Lower lobe of right lung (tissue), 2 donors: ENCODE measurements around the gene EYA3. TPM values are rescaled to one million over a fixed set of nuclear protein-coding genes. Genes with fewer than 3 reads are reported as not detected.

Experiments
- ATAC-seq, 2 donors: fragments of 200-7000 bp; cut with Tn5 transposase; one replicate each; pipeline ENCODE4 v1.9.1; 2020 to 2022; ENCODE audit warnings: mild to moderate bottlenecking in 2 of 2, moderate library complexity in 2 of 2
- DNase-seq: peaks from one replicate; pipeline ENCODE4 v3.0.0-alpha.2; 2020
- H3K27ac ChIP-seq: fragments of 200-600 bp; one replicate; pipeline ENCODE4 v1.8.0; 2022
- H3K27me3 ChIP-seq: fragments of 200-600 bp; one replicate; pipeline ENCODE4 v1.8.0; 2022; ENCODE audit warnings: low read depth
- H3K36me3 ChIP-seq: fragments of 200-600 bp; one replicate; pipeline ENCODE4 v1.8.0; 2022; ENCODE audit warnings: mild to moderate bottlenecking
- H3K4me1 ChIP-seq: fragments of 200-600 bp; one replicate; pipeline ENCODE4 v1.8.0; 2022
- H3K4me3 ChIP-seq: fragments of 200-600 bp; one replicate; pipeline ENCODE4 v1.8.0; 2022; ENCODE audit warnings: mild to moderate bottlenecking
- H3K9me3 ChIP-seq: fragments of 200-600 bp; one replicate; pipeline ENCODE4 v1.8.0; 2022
- CTCF ChIP-seq: fragments of 200-600 bp; IDR thresholded peaks from one replicate; pipeline ENCODE4 v1.8.0; 2022; ENCODE audit warnings: antibody characterized with exemption, mild to moderate bottlenecking
- intact Hi-C: fragments of 100-400 bp; cut with DNase I; formaldehyde crosslinking; loops from one replicate; pipeline ENCODE4 v1.11.0; 2022
- total RNA-seq: library from RNA; stranded (reverse); fragmentation: NEBNext Ultra II Directional; extraction: Animal tissue kit (Norgen Biotek cat#: 25700); gene quantifications from one replicate; pipeline ENCODE4 v1.2.1, GENCODE V29; 2021
- donor health status: DM: no; HTN: yes; CAD: no; lungs with severe emphysema.

The EYA3 gene
- total RNA-seq, 1 donor from 2014 or later, result 20.4 TPM

GRCh38 chr1:28067523-28068090 lies 20.8 kb downstream of the EYA3 start:
- no peak for TF ChIP-seq CTCF
- Histone ChIP-seq H3K4me3 (no peak overlapping the region), H3K9me3 (no peaks in the 10 kb centered on the region), H3K36me3 (peaks cover 10% of the 10 kb centered on the region), H3K4me1 (peaks cover 11% of the 10 kb centered on the region), H3K27ac (no peak overlapping the region), H3K27me3 (no peaks in the 10 kb centered on the region)
- DNase-seq, result no peak
- ATAC-seq, result no peak
- intact Hi-C loops, result no loop called here

DNA sequence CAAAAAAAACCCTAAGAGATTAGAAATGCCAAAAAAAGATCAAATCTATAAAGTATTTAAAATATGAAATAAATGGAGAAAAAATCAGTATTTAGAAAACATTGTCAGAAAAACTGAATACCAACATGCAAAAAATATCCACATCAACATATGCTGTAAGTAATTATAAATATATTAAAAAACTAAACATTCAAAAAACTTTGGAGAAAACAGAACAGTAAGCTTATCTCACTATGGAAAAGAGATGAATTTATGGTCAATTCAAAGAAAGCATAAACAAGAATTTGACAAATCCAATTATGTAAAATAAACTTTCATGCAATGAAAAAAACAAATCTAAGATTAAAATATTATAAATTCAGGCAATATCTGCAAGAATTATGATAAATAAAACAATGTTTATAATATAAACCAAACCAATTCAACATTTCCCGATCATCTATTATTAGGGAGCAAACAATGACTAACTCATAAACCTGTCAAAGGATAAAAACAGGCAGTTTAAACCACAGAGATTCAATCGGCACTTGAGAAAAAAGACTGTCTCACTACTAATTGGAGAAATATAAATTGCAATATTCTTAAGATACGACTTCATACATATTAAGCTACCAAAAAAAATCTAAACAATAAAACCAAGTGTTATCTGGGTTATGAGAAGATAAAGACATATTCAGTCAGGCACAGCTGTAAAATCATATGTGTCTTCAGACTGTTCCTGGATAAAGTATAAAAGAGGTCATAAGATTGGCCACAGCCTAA lies 21.8 kb downstream of the EYA3 start:
- Histone ChIP-seq H3K36me3 (peaks cover 10% of the 10 kb centered on the region), H3K4me1 (peaks cover 11% of the 10 kb centered on the region), H3K4me3 (no peak overlapping the region), H3K9me3 (no peaks in the 10 kb centered on the region), H3K27me3 (no peaks in the 10 kb centered on the region), H3K27ac (no peak overlapping the region)
- no peak for TF ChIP-seq CTCF
- ATAC-seq (no peak), DNase-seq (no peak)
- intact Hi-C loops, result no loop called here

DNA sequence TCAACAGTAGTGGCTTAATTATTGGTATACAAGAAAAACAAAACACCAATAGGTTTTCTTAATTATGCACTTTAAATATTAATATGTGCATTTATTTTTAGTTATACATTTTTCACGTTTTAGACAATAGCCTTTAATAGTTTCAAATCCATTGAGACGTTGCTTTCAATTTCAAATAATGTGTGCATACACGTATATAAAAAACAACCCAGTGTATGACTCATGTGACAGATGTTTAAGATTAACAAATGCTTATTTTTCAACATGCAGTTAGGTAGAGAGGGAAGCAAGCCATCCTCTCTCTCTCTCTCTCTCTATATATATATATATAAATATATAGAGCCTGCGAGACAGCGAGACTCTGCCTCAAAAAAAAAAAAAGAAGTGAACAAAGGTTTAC lies 24.3 kb downstream of the EYA3 start:
- no peak for DNase-seq
- TF ChIP-seq CTCF, result no peak

GRCh38 chr1:28062806-28063205 lies 25.6 kb downstream of the EYA3 start:
- Histone ChIP-seq H3K4me3 (no peak overlapping the region), H3K9me3 (no peaks in the 10 kb centered on the region), H3K27me3 (no peaks in the 10 kb centered on the region), H3K4me1 (peaks cover 20% of the 10 kb centered on the region), H3K36me3 (peaks cover 10% of the 10 kb centered on the region), H3K27ac (no peak overlapping the region)
- no peak for TF ChIP-seq CTCF
- DNase-seq, result no peak
- intact Hi-C loops, result no loop called here
- no peak for ATAC-seq

More for the DNA sequence above, 24.3 kb downstream of the EYA3 start:
- H3K27me3 ChIP-seq, result no peaks in the 10 kb centered on the region
- ATAC-seq, result no peak
- intact Hi-C loops, result no loop called here
- H3K4me1 ChIP-seq, result peaks cover 14% of the 10 kb centered on the region
- H3K4me3 ChIP-seq, result no peak overlapping the region
- H3K36me3 ChIP-seq, result peaks cover 10% of the 10 kb centered on the region
- H3K9me3 ChIP-seq, result no peaks in the 10 kb centered on the region
- H3K27ac ChIP-seq, result no peak overlapping the region

DNA sequence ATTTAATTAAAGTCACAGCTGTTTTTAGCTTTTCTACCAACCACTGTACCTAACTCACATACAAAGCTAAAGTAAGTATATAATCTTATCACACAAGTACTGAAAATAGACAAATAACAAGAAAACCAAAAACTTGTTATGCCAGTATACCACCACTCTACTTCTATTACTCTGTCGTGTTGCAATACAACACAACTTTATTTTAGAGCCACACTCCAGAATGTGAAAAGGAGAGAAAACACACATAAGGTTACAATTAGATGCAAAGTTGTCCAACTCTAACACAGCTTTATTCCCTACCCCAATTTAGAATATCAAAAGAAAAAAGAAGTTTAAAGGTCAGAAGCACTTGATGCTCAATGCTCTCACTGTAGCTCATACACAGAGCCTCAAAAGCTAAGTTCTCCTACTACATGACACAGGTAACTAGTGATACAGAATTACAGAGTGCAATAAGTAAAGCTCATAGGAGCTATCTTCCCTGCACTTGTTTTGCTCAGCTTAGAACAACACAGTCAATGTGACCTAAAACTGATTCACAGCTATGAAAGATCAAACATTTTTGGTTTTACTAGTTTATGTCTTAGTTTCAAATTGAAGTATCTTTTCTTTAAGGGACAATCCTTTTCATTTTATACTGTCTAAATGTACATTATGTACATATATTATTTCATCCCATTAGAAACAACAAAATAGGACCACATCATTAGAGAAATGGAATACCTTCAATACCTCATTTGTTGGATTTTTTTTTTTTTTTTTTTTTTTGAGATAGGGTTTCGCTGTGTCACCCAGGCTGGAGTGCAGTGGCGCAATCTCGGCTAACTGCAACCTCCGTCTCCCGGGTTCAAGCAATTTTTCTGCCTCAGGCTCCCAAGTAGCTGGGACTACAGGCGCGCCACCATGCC lies 29.2 kb downstream of the EYA3 start:
- Histone ChIP-seq H3K4me1 (peaks cover 31% of the 10 kb centered on the region), H3K27ac (no peak overlapping the region), H3K9me3 (no peaks in the 10 kb centered on the region), H3K36me3 (no peaks in the 10 kb centered on the region), H3K4me3 (no peak overlapping the region), H3K27me3 (no peaks in the 10 kb centered on the region)
- TF ChIP-seq CTCF, result no peak
- DNase-seq, result no peak
- intact Hi-C loops, result no loop called here
- ATAC-seq, result peak in 1 of 2 donors; percentile 28
